PC-9 (cell line): ENCODE measurements around the gene OR4K5. TPM values are rescaled to one million over a fixed set of nuclear protein-coding genes. Genes with fewer than 3 reads are reported as not detected.

Source experiments
- Bru-seq: library from RNA; stranded (reverse); fragments of 400-500 nt; gene quantifications from one replicate; lab custom pipeline; 2021; lab: Mats Ljungman, UMichigan
- BruChase-seq, 2 experiments: library from RNA; stranded (reverse); fragments of 400-500 nt; gene quantifications; one replicate each; lab custom pipeline; 2021; lab: Mats Ljungman, UMichigan
- BruUV-seq: library from RNA; stranded (reverse); fragments of 400-500 nt; replicated peaks from 2 replicates; lab custom pipeline; 2021; lab: Mats Ljungman, UMichigan
- CTCF ChIA-PET: fragments of 300-600 bp; sonication (Branson Sonifier 250); formaldehyde crosslinking; loops from one replicate; lab custom pipeline; 2022; ENCODE audit warnings: antibody characterized with exemption; lab: Charles Lee
- POLR2A ChIA-PET: fragments of 300-600 bp; sonication (Branson Sonifier 250); formaldehyde crosslinking; loops from one replicate; lab custom pipeline; 2022; ENCODE audit warnings: antibody characterized with exemption; ENCODE audit not compliant: unreplicated experiment; lab: Charles Lee
- DNase-seq, 2 experiments: peaks; one replicate each; pipeline versions ENCODE4 v3.0.0 to v3.0.0-alpha.2; 2015 to 2022; ENCODE audit warnings: mixed read lengths in 1 of 2
- H2AFZ ChIP-seq: fragments of 200-600 bp; sonication (generic); 2 replicates; pipeline ENCODE4 v1.8.1; 2017; ENCODE audit warnings: antibody characterized with exemption
- H3F3A ChIP-seq: fragments of 200-600 bp; sonication (generic); 2 replicates; pipeline ENCODE4 v1.8.1; 2017; ENCODE audit warnings: antibody characterized with exemption, mild to moderate bottlenecking, low read depth; ENCODE audit not compliant: insufficient read depth
- H3K27ac ChIP-seq: fragments of 200-600 bp; sonication (generic); 2 replicates; pipeline ENCODE4 v1.6.1; 2016; ENCODE audit warnings: mixed run types
- H3K27me3 ChIP-seq: fragments of 200-600 bp; sonication (generic); 2 replicates; pipeline ENCODE4 v1.6.1; 2016; ENCODE audit warnings: low read depth, mixed run types; ENCODE audit not compliant: insufficient read depth
- H3K36me3 ChIP-seq: fragments of 200-600 bp; sonication (generic); 2 replicates; pipeline ENCODE4 v1.6.1; 2016; ENCODE audit warnings: low read depth, mixed run types
- H3K4me1 ChIP-seq: fragments of 200-600 bp; sonication (generic); replicated peaks from 2 replicates; pipeline ENCODE4 v1.6.1; 2016; ENCODE audit warnings: mixed run types; ENCODE audit not compliant: insufficient read depth
- H3K4me2 ChIP-seq: fragments of 200-600 bp; sonication (generic); 2 replicates; pipeline ENCODE4 v1.6.1; 2017; ENCODE audit warnings: mixed run types
- H3K4me3 ChIP-seq: fragments of 200-600 bp; sonication (generic); 2 replicates; pipeline ENCODE4 v1.6.1; 2016; ENCODE audit warnings: mixed run types
- H3K79me2 ChIP-seq: fragments of 200-600 bp; sonication (generic); 2 replicates; pipeline ENCODE4 v1.6.1; 2017; ENCODE audit warnings: low read depth, mixed run types
- H3K9me2 ChIP-seq: fragments of 200-600 bp; sonication (generic); 2 replicates; pipeline ENCODE4 v1.8.1; 2017; ENCODE audit warnings: mild to moderate bottlenecking; ENCODE audit not compliant: insufficient read depth
- H3K9me3 ChIP-seq: fragments of 200-600 bp; sonication (generic); 2 replicates; pipeline ENCODE4 v1.8.1; 2016; ENCODE audit warnings: low read depth; ENCODE audit not compliant: insufficient read depth
- H4K20me1 ChIP-seq: fragments of 200-600 bp; sonication (generic); 2 replicates; pipeline ENCODE4 v1.8.1; 2017; ENCODE audit not compliant: insufficient read depth
- CTCF ChIP-seq: fragments of 200-600 bp; sonication (generic); conservative IDR thresholded peaks from 2 replicates; pipeline ENCODE4 v1.6.1; 2017; ENCODE audit warnings: mixed run types, antibody characterized with exemption, mild to moderate bottlenecking, moderate library complexity
- EZH2 ChIP-seq: fragments of 200-600 bp; sonication (generic); IDR thresholded peaks from 2 replicates; pipeline ENCODE4 v1.8.0; 2017; ENCODE audit warnings: antibody characterized with exemption, low read depth
- intact Hi-C: fragments of 100-400 bp; cut with micrococcal nuclease; formaldehyde crosslinking; loops from one replicate; pipeline ENCODE4 v1.10.0; 2022; ENCODE audit not compliant: unreplicated experiment
- long read RNA-seq: library from polyadenylated mRNA; stranded (forward); transcript quantifications from one replicate; pipeline ENCODE4 v2.0.0, GENCODE V29; 2022
- total RNA-seq: library from RNA; stranded (reverse); gene quantifications from 2 replicates; pipeline ENCODE4 v1.2.3, GENCODE V29; 2021

The OR4K5 gene
- not detected in 2 replicates for total RNA-seq
- not detected for Bru-seq, nascent RNA
- not detected for BruChase-seq, experiment 1, labeled RNA remaining after a 2-hour chase
- not detected for BruChase-seq, experiment 2, labeled RNA remaining after a 6-hour chase
- long read RNA-seq = 0 reads

GRCh38 chr14:19920021-19920657 is at the start of gene OR4K5:
OR4K5 (plus strand) TSS chr14:19920607; CDS start chr14:19920607, 0 bp downstream.
- no peaks in the 10 kb centered on the region for H3K27me3 ChIP-seq
- ChIA-PET CTCF (no interaction called here), POLR2A (no interaction called here)
- H3K9me3 ChIP-seq = no peaks in the 10 kb centered on the region
- intact Hi-C loops = no loop called here
- TF ChIP-seq CTCF (no peak), EZH2 (no peak)
- no peak within 1 kb of the TSS for H3K4me3 ChIP-seq
- no peaks in the 10 kb centered on the region for H3K4me1 ChIP-seq
- H3K79me2 ChIP-seq = no peaks in the 10 kb centered on the region
- H3F3A ChIP-seq = no peaks in the 10 kb centered on the region
- no peaks in the 10 kb centered on the region for H3K9me2 ChIP-seq
- no peak within 1 kb of the TSS for H2AFZ ChIP-seq
- no peak within 1 kb of the TSS for H3K27ac ChIP-seq
- DNase-seq = no peak
- H3K36me3 ChIP-seq = no peaks in the 10 kb centered on the region
- no peaks in the 10 kb centered on the region for H4K20me1 ChIP-seq
- no peak within 1 kb of the TSS for H3K4me2 ChIP-seq
- BruUV-seq = no TSS peak

GRCh38 chr14:19873178-19873577 is 47.2 kb upstream of the OR4K5 start:
- no peak overlapping the region for H3K27ac ChIP-seq
- no peaks in the 10 kb centered on the region for H4K20me1 ChIP-seq
- H3F3A ChIP-seq = no peaks in the 10 kb centered on the region
- TF ChIP-seq EZH2 (no peak), CTCF (no peak)
- no TSS peak for BruUV-seq
- no peaks in the 10 kb centered on the region for H3K79me2 ChIP-seq
- H3K4me2 ChIP-seq = no peak overlapping the region
- no peak overlapping the region for H3K4me3 ChIP-seq
- no peaks in the 10 kb centered on the region for H3K4me1 ChIP-seq
- ChIA-PET CTCF (no interaction called here), POLR2A (no interaction called here)
- H3K9me3 ChIP-seq = no peaks in the 10 kb centered on the region
- H2AFZ ChIP-seq = no peak overlapping the region
- H3K36me3 ChIP-seq = no peaks in the 10 kb centered on the region
- no peak for DNase-seq
- H3K9me2 ChIP-seq = no peaks in the 10 kb centered on the region
- intact Hi-C loops = no loop called here
- no peaks in the 10 kb centered on the region for H3K27me3 ChIP-seq

- TF ChIP-seq EZH2 = no peak
- TF ChIP-seq CTCF = no peak
- Histone ChIP-seq H3K79me2 (no peaks in the 10 kb centered on the region), H2AFZ (no peak within 1 kb of the TSS), H3K4me3 (no peak within 1 kb of the TSS), H3K27me3 (no peaks in the 10 kb centered on the region), H3K27ac (no peak within 1 kb of the TSS), H3K4me1 (no peaks in the 10 kb centered on the region), H4K20me1 (no peaks in the 10 kb centered on the region), H3F3A (no peaks in the 10 kb centered on the region), H3K4me2 (no peak within 1 kb of the TSS), H3K9me3 (no peaks in the 10 kb centered on the region), H3K9me2 (no peaks in the 10 kb centered on the region), H3K36me3 (no peaks in the 10 kb centered on the region)
- POLR2A ChIA-PET = no interaction called here
- DNase-seq = no peak
- intact Hi-C loops = no loop called here
- CTCF ChIA-PET = no interaction called here
- no TSS peak for BruUV-seq
Observed at GRCh38 chr14:19874842-19875241, 45.6 kb upstream of the OR4K5 start, which contains the start of gene OR4K2. OR4K2 (plus strand) TSS chr14:19875142; CDS start chr14:19876268, 1,126 bp downstream.
